ENCODE results near the gene ALDOB.

The ALDOB gene

DNA sequence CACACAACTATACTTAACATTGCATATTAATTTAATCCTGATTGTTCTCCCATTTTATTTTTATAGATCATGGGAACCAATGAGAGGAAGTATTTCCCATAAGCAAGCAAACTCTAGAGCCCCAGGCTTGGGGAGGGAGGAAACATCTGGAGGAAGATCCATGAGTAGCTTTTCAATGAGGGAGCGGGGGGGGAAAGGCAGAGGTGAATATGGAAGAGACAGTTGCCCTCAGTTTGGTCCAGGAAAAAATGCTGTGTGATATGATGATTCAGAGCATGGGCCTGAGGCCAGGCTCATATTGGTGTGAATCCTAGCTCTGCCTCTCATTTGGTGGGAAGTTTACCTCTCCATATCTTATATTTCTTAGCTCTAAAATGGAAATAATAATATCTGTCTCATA lies 42.2 kb upstream of the ALDOB start:
- no peak for TF ChIP-seq CSDC2 (CRISPR knock-in tag; IDR thresholded peaks at IDR 0.05)
- ATAC-seq = peak; percentile 58

DNA sequence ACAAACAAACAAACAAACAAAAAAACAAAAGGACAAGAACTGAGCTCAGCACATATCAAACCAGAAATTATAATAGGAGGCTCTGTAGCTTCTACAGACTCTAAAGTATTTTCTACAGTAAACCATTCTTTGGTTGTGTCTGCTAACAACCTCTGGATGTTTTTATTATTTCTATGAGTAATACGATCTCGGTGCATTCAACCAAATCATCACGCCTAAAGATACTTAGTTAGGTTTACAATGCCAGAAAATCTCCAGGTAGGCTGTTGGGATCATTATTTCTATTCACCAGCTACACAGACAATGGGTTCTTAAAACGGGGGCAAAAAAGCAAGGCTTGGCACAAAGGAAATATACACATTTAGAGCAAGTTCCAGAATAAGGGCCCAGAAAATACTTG lies 41.6 kb upstream of the ALDOB start:
- TF ChIP-seq ZNF565 (CRISPR knock-in tag; conservative IDR thresholded peaks at IDR 0.05; ENCODE audit: low read depth) (no peak), BACH2 (CRISPR knock-in tag; IDR thresholded peaks at IDR 0.05; ENCODE audit: borderline replicate concordance) (no peak)
- no peak for ATAC-seq

DNA sequence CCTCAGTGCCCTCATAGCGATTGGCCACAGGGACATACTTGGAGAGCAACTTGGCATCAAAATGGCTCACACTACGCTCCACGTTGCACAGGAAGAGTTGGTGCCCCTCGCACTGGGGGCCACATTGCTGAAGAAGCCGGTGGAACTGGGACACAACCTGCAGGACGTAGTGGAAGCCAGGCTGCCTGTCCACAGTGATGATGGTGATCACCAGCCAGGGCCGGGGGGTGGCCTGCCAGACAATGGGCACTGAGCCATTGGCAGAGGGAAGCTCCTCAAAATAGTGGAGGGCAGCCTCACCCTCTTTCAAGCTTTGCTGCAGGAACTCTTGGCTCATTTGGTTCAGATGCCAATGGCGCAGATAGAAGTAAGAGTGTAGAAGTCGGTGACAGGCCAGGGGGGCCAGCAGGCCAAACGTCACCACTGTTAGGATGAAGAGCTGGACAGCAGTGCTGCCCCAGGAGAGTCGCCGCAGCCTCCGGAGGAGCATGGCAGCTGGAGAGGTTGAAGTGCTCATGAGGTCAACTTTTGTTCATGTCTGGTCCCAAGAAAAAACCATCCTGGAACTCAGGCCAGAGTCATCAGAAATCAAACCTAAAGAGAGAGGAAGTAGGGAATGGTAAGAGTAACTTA lies 41.1 kb upstream of the ALDOB start:
- ATAC-seq = no peak
- TF ChIP-seq ARNTL (CRISPR knock-in tag; IDR thresholded peaks at IDR 0.05; ENCODE audit: borderline replicate concordance, low read depth) (no peak), CSDC2 (CRISPR knock-in tag; IDR thresholded peaks at IDR 0.05) (no peak), GLIS3 (CRISPR knock-in tag; IDR thresholded peaks at IDR 0.05) (no peak), RARB (CRISPR knock-in tag; IDR thresholded peaks at IDR 0.05) (no peak), TCF4 (CRISPR knock-in tag; IDR thresholded peaks at IDR 0.05; ENCODE audit: borderline replicate concordance) (no peak), ZC3H10 (CRISPR knock-in tag; IDR thresholded peaks at IDR 0.05) (no peak), SNAI2 (CRISPR knock-in tag; IDR thresholded peaks at IDR 0.05) (no peak), ZNF565 (CRISPR knock-in tag; conservative IDR thresholded peaks at IDR 0.05; ENCODE audit: low read depth) (no peak)
- TF ChIP-seq, protein P1, sequence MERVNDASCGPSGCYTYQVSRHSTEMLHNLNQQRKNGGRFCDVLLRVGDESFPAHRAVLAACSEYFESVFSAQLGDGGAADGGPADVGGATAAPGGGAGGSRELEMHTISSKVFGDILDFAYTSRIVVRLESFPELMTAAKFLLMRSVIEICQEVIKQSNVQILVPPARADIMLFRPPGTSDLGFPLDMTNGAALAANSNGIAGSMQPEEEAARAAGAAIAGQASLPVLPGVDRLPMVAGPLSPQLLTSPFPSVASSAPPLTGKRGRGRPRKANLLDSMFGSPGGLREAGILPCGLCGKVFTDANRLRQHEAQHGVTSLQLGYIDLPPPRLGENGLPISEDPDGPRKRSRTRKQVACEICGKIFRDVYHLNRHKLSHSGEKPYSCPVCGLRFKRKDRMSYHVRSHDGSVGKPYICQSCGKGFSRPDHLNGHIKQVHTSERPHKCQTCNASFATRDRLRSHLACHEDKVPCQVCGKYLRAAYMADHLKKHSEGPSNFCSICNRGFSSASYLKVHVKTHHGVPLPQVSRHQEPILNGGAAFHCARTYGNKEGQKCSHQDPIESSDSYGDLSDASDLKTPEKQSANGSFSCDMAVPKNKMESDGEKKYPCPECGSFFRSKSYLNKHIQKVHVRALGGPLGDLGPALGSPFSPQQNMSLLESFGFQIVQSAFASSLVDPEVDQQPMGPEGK (CRISPR knock-in tag; IDR thresholded peaks at IDR 0.05; ENCODE audit: borderline replicate concordance) = no peak
- TF ChIP-seq, protein P2, sequence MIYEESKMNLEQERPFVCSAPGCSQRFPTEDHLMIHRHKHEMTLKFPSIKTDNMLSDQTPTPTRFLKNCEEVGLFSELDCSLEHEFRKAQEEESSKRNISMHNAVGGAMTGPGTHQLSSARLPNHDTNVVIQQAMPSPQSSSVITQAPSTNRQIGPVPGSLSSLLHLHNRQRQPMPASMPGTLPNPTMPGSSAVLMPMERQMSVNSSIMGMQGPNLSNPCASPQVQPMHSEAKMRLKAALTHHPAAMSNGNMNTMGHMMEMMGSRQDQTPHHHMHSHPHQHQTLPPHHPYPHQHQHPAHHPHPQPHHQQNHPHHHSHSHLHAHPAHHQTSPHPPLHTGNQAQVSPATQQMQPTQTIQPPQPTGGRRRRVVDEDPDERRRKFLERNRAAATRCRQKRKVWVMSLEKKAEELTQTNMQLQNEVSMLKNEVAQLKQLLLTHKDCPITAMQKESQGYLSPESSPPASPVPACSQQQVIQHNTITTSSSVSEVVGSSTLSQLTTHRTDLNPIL (CRISPR knock-in tag; IDR thresholded peaks at IDR 0.05; ENCODE audit: low read depth) = no peak

DNA sequence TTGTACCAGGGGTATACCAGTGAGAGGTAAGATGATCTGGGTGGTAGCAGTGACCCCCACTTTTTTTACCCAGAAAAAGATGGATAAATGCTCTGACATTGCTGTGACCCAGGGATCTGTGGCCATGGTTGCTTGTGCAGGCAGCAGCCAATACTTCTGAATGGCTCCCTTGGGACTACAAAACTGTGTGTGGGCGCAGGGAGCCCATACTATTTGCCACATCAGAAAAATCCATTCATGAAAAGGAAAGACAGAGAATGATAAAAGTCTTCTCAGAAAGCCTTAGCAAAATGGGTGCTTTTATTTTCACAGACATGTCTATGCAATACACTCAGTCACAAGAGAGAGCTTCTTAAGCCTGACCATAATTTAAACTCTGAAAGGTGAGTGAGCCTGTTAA lies 37.3 kb upstream of the ALDOB start:
- ATAC-seq = no peak
- TF ChIP-seq TCF4 (CRISPR knock-in tag; IDR thresholded peaks at IDR 0.05; ENCODE audit: borderline replicate concordance) = no peak
- TF ChIP-seq, protein P2 (CRISPR knock-in tag; IDR thresholded peaks at IDR 0.05; ENCODE audit: low read depth) = no peak
- no peak for TF ChIP-seq ISL1 (CRISPR knock-in tag; IDR thresholded peaks at IDR 0.05)
- no peak for TF ChIP-seq ZC3H10 (CRISPR knock-in tag; IDR thresholded peaks at IDR 0.05)
- TF ChIP-seq TOX (CRISPR knock-in tag; IDR thresholded peaks at IDR 0.05; ENCODE audit: borderline replicate concordance) = no peak
- TF ChIP-seq BACH2 (CRISPR knock-in tag; IDR thresholded peaks at IDR 0.05; ENCODE audit: borderline replicate concordance) = no peak
- TF ChIP-seq, protein P3, sequence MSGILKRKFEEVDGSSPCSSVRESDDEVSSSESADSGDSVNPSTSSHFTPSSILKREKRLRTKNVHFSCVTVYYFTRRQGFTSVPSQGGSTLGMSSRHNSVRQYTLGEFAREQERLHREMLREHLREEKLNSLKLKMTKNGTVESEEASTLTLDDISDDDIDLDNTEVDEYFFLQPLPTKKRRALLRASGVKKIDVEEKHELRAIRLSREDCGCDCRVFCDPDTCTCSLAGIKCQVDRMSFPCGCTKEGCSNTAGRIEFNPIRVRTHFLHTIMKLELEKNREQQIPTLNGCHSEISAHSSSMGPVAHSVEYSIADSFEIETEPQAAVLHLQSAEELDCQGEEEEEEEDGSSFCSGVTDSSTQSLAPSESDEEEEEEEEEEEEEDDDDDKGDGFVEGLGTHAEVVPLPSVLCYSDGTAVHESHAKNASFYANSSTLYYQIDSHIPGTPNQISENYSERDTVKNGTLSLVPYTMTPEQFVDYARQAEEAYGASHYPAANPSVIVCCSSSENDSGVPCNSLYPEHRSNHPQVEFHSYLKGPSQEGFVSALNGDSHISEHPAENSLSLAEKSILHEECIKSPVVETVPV (CRISPR knock-in tag; IDR thresholded peaks at IDR 0.05) = no peak
- no peak for TF ChIP-seq GLIS3 (CRISPR knock-in tag; IDR thresholded peaks at IDR 0.05)
- no peak for TF ChIP-seq ZFP30 (CRISPR knock-in tag; IDR thresholded peaks at IDR 0.05)
- TF ChIP-seq, protein P4, sequence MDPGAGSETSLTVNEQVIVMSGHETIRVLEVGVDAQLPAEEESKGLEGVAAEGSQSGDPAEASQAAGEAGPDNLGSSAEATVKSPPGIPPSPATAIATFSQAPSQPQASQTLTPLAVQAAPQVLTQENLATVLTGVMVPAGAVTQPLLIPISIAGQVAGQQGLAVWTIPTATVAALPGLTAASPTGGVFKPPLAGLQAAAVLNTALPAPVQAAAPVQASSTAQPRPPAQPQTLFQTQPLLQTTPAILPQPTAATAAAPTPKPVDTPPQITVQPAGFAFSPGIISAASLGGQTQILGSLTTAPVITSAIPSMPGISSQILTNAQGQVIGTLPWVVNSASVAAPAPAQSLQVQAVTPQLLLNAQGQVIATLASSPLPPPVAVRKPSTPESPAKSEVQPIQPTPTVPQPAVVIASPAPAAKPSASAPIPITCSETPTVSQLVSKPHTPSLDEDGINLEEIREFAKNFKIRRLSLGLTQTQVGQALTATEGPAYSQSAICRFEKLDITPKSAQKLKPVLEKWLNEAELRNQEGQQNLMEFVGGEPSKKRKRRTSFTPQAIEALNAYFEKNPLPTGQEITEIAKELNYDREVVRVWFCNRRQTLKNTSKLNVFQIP (CRISPR knock-in tag; IDR thresholded peaks at IDR 0.05; ENCODE audit: borderline replicate concordance, low read depth) = no peak
- no peak for TF ChIP-seq ZFP3 (CRISPR knock-in tag; IDR thresholded peaks at IDR 0.05)

DNA sequence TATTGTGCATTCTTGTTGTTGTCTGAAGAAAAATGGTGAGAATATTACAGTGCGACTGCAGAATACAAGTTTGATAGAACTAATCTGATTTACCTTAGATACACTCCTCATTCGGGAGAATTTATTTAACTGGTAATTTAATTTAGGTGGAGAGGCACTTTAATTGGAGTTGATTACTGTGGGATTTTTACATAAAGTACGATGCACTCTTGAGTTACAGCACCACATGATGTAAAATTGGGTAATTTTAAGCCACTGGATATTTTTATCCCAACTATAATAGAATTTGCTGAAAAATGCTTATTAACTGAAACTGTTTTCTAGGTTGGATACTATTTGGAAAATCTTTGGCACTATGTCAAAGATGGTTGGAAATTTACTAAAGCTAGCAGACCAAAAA lies 35.4 kb upstream of the ALDOB start:
- peak; percentile 39; the same call in 2 of the 3 replicates for ATAC-seq
- no peak for TF ChIP-seq GLIS3 (CRISPR knock-in tag; IDR thresholded peaks at IDR 0.05)
- 0 out of 2 replicates have a peak, but pooled peaks have one; percentile 60 for TF ChIP-seq SNAI2 (CRISPR knock-in tag; IDR thresholded peaks at IDR 0.05)
- TF ChIP-seq RARB (CRISPR knock-in tag; IDR thresholded peaks at IDR 0.05) = no peak
- TF ChIP-seq ZC3H10 (CRISPR knock-in tag; IDR thresholded peaks at IDR 0.05) = peak; percentile 80; the same call in 1 of the 2 replicates
- TF ChIP-seq BACH2 (CRISPR knock-in tag; IDR thresholded peaks at IDR 0.05; ENCODE audit: borderline replicate concordance) = no peak
- TF ChIP-seq, protein P2 (CRISPR knock-in tag; IDR thresholded peaks at IDR 0.05; ENCODE audit: low read depth) = peak; percentile 87
- TF ChIP-seq, protein P3 (CRISPR knock-in tag; IDR thresholded peaks at IDR 0.05) = peak; percentile 91
- peak; percentile 96 for TF ChIP-seq ISL1 (CRISPR knock-in tag; IDR thresholded peaks at IDR 0.05)
- TF ChIP-seq TCF4 (CRISPR knock-in tag; IDR thresholded peaks at IDR 0.05; ENCODE audit: borderline replicate concordance) = peak; percentile 43; the same call in 1 of the 2 replicates
